A549 treated with AZD2906 at 1 μM for 4 hours (cell line): Measurements from ENCODE around the gene OTUD3. TPM values are rescaled to one million over a fixed set of nuclear protein-coding genes. Genes with fewer than 3 reads are reported as not detected.

Source experiments
- total RNA-seq: library from RNA; stranded (reverse); fragments of 200-300 nt; extraction: Qiagen RNA extraction; gene quantifications from 5 replicates; pipeline ENCODE4 v1.2.3, GENCODE V29; 2022

OTUD3 gene
- total RNA-seq, result 2.5 to 2.8 TPM (median 2.6 TPM) in 5 replicates

GRCh38 chr1:19882111-19883071 lies at the start of gene OTUD3:
Gene OTUD3, plus strand, starts transcription at chr1:19882395. Its CDS starts 119 bp downstream, at chr1:19882514.

GRCh38 chr1:19923137-19923952 lies 41.1 kb downstream of the OTUD3 start, which contains the start of gene PLA2G2E:
Gene PLA2G2E, minus strand, starts transcription at chr1:19923617. Its CDS starts 58 bp downstream, at chr1:19923559.

Other genes with a start within 250 kb of the OTUD3 start
- 35.1 to 68.8 TPM (median 58.1 TPM) in 5 replicates for gene NBL1, start 238.1 kb upstream of the OTUD3 start, total RNA-seq
- 0.12 to 0.22 TPM (median 0.13 TPM) in 5 replicates for gene HTR6, start 217.5 kb upstream of the OTUD3 start, total RNA-seq
- 5.0 to 7.4 TPM (median 6.3 TPM) in 5 replicates for gene TMCO4, start 82.5 kb upstream of the OTUD3 start, total RNA-seq
- gene RNF186, start 67.1 kb upstream of the OTUD3 start, total RNA-seq, result not detected in 5 replicates
- not detected in 5 replicates for gene PLA2G2E, start 41.2 kb downstream of the OTUD3 start, total RNA-seq
- not detected in 5 replicates for gene PLA2G2A, start 97.2 kb downstream of the OTUD3 start, total RNA-seq
- gene PLA2G5, start 187.8 kb downstream of the OTUD3 start, total RNA-seq, result not detected in 5 replicates
- gene PLA2G2D, start 237.1 kb downstream of the OTUD3 start, total RNA-seq, result 0.02 TPM in 1 of 5 replicates, not detected in the others